GM18507 (cell line): ENCODE measurements around the gene TECRL.

Experiments used
- DNase-seq: peaks from one replicate; pipeline ENCODE4 v3.0.0; 2011; ENCODE audit warnings: low read depth; ENCODE audit not compliant: insufficient read length; ENCODE audit errors: extremely low spot score
- FAIRE-seq: peaks from 2 replicates; lab custom pipeline; 2011; peaks lifted over from hg19 to GRCh38; lab: Jason Lieb, UNC

The TECRL gene

GRCh38 chr4:64340218-64341110 lies 68.8 kb downstream of the TECRL start:
- DNase-seq (no peak), FAIRE-seq (no peak)

DNA sequence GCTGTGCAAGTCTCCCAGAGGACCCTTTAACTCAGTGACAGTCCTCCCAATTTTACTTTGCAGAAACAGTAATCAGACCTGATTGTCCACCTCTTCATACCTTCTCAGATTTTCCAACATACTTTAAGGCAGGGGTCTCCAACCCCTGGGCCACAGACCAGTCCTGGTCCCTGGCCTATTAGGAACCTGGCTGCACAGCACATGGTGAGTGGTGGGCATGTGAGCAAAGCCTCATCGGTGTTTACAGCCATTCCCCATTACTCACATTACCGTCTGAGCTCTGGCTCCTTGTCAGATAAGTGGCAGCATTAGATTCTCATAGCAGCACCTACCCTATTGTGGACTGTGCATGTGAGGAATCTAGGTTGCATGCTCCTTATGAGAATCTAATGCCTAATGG lies 74.3 kb downstream of the TECRL start:
- FAIRE-seq (no peak), DNase-seq (no peak)

DNA sequence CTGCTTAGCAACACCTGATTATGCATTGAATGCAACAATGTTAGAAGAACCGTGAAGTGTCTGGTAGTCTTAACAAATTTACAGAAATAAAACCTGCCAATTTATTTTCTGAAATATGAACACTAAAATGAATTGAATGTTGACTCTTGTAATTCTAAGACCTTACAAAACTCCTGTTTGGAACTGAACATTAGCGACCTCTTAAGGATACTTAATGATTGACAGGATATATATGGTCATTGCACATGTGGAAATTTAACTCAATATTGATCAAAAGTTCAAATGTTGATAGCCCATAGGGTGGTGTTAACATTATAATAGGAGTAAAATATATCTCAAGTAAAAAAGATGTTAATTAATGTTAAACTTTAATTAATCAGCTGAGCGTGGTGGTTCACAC lies 79.1 kb downstream of the TECRL start:
- DNase-seq (no peak), FAIRE-seq (no peak)

DNA sequence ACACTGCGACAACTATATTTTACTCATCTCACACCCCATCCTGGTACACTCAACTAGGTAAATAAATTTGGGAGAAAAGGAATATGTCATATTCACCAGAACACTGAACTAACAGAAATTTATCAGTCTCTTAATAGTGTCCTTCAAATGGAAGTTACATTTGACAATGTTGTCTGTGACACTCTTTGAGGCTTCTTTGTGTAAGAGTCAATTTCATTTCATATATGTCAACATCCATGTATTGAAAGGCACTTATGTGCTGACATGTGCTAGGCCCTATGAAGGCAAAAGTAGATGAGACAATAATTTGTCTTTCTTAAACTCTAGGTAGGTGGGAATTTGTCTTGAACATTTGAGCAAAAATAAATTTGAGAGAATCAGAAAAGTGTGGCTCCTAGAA lies 82.0 kb downstream of the TECRL start:
- FAIRE-seq (no peak), DNase-seq (no peak)

GRCh38 chr4:64326507-64326906 lies 82.7 kb downstream of the TECRL start:
- DNase-seq (no peak), FAIRE-seq (no peak)

GRCh38 chr4:64306255-64306565 lies 103.0 kb downstream of the TECRL start:
- DNase-seq (no peak), FAIRE-seq (no peak)

- FAIRE-seq (no peak), DNase-seq (no peak)
These were observed 103.5 kb downstream of the TECRL start for GRCh38 chr4:64305565-64306254.

DNA sequence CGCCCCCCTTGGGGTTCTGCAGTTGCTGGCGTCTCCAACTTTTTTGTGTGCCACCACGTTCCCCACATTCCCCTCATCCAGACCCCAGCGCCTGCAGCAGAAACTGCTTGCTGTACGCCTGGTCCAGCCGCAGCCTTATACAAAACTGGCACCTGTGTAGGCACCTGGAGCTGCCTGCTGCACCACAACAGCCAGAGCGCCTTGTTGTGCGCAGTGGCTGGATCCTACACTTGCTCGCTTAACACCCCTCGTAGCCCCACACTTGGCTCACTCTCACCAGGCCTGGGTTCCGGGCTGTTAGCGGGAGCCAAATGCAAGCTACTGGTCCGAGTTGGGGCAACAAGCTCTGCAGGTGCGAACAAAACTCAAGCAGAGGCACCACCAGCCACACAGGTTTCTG lies 136.8 kb downstream of the TECRL start:
- DNase-seq, result no peak
- FAIRE-seq, result no peak

GRCh38 chr4:64271601-64272081 lies 137.6 kb downstream of the TECRL start:
- FAIRE-seq (no peak), DNase-seq (no peak)

DNA sequence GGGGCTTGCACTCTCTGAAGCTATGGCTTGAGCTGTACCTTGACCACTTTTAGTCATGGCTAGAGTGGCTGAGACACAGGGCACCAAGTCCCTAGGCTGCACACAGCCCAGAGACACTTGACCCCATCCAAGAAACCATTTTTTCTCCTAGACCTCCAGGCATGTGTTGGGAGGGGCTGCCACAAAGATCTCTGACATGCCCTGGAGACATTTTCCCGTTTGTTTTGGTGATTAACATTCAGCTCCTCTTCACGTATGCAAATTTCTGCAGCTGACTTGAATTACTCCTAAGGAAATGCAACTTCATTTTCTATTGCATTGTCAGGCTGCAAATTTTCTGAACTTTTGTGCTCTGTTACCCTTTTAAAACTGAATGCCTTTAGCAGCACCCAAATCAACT lies 142.6 kb downstream of the TECRL start:
- FAIRE-seq, result no peak

GRCh38 chr4:64266263-64266662 lies 143.0 kb downstream of the TECRL start:
- DNase-seq, result no peak
- no peak for FAIRE-seq

More for the DNA sequence above, 142.6 kb downstream of the TECRL start:
- no peak for DNase-seq

GRCh38 chr4:64251781-64252180 lies 157.5 kb downstream of the TECRL start:
- FAIRE-seq (no peak), DNase-seq (no peak)

DNA sequence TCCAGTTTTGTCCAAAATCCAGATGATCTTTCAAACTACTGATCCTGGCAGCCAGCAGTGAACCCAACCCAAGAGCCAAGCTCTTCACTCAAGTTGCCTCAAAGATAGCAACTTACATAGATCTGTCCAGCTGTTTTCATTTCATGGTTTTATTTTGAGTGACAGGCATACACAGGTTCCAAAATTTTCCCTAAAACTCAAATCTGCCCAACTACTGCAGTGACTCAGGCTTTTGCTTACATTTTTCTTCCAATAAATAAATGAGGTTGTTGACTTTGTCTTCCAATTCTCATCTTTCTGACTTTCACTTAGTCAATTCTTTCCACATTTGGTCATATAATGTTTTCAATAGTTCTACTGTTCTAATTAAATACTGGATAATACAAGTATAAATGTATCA lies 158.8 kb downstream of the TECRL start:
- DNase-seq (no peak), FAIRE-seq (no peak)

- no peak for DNase-seq
- FAIRE-seq, result no peak
These were observed 159.2 kb downstream of the TECRL start for GRCh38 chr4:64250061-64250460.

GRCh38 chr4:64248186-64248585 lies 161.1 kb downstream of the TECRL start:
- no peak for DNase-seq
- FAIRE-seq, result no peak

DNA sequence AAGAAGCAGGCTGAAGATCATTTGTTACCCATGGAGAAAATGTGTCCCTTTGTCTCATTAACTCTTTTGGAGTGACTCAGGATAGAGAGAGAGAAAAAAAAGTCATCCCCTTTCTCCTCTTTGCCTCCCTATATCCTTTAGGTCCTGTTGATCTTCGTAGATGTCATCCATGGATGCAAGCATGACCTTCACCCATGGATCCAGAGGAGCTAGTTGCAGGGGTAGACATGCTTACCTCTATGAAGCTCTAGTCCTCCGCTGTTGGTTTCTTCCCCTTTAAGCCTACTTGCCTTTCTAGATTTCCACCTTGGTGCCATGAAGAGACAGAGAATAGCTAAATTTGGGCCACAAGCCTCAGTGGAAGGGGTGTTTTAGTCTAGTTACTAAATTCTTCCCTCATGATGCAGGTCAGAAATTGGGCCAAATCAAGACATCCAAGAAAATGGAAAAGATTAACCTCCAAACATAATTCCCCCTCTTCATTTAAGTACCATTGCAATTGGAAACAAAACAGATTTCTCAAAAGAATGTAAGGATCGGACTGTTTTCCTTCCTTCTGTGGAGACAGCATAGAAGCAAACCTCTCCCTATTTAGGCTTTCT lies 178.4 kb downstream of the TECRL start:
- no peak for FAIRE-seq
- no peak for DNase-seq
